Stimulated activated naive CD8-positive, alpha-beta T cell treated with anti-CD3 and anti-CD28 coated beads, Interleukin-15, amount 100 ng/mL, for 72 hours (primary cell): ENCODE data around the gene RWDD1.
"Not testable (repeated sequence)": the region's sequence is repeated elsewhere in the genome, so short reads cannot be mapped to it uniquely, and the experiment has no call there.

ENCODE experiments used
- ATAC-seq: fragments of 150-1000 bp; cut with Tn5 transposase; 2 replicates; pipeline ENCODE4 v1.10.0; 2021; ENCODE audit warnings: mild to moderate bottlenecking, moderate library complexity
- DNase-seq, 2 donors: peaks; one replicate each; pipeline ENCODE4 v3.0.0; 2021 to 2022
- H3K27ac Mint-ChIP-seq, 2 donors: one replicate each; pipeline ENCODE4 v1.8.0; 2022; ENCODE audit warnings: mild to moderate bottlenecking in 2 of 2, mixed read lengths in 2 of 2, moderate library complexity in 2 of 2
- H3K27me3 Mint-ChIP-seq: one replicate; pipeline ENCODE4 v1.8.0; 2022; ENCODE audit warnings: mixed read lengths
- H3K4me1 Mint-ChIP-seq: one replicate; pipeline ENCODE4 v1.8.0; 2022; ENCODE audit warnings: mild to moderate bottlenecking, mixed read lengths
- H3K4me3 Mint-ChIP-seq, 2 donors: one replicate each; pipeline ENCODE4 v1.8.0; 2022; ENCODE audit warnings: mild to moderate bottlenecking in 2 of 2, mixed read lengths in 2 of 2, moderate library complexity in 1 of 2
- H3K9me3 Mint-ChIP-seq, 2 donors: one replicate each; pipeline ENCODE4 v1.8.0; 2022; ENCODE audit warnings: mixed read lengths in 2 of 2

RWDD1 gene

GRCh38 chr6:116571683-116572000 lies 338 bp downstream of the RWDD1 start:
- ATAC-seq = no peak
- Mint-ChIP-seq H3K4me3 (peak overlapping the region; percentile 97 to 100), H3K4me1 (peaks cover 50% of the 10 kb centered on the region), H3K9me3 (no peaks in the 10 kb centered on the region), H3K27me3 (no peaks in the 10 kb centered on the region), H3K27ac (peak overlapping the region; percentile 98 to 99)
- no peak for DNase-seq

- no peaks in the 10 kb centered on the region for H3K9me3 Mint-ChIP-seq
- ATAC-seq = no peak
- DNase-seq = peak in 1 of 2 donors; percentile 15
- peak overlapping the region; percentile 98 to 99 for H3K27ac Mint-ChIP-seq
- peaks cover 51% of the 10 kb centered on the region for H3K4me1 Mint-ChIP-seq
- no peaks in the 10 kb centered on the region for H3K27me3 Mint-ChIP-seq
- peak overlapping the region; percentile 97 to 100 for H3K4me3 Mint-ChIP-seq
Observed at GRCh38 chr6:116572162-116572561, 858 bp downstream of the RWDD1 start.

- Mint-ChIP-seq H3K27ac (no peak overlapping the region), H3K4me1 (peaks cover 43% of the 10 kb centered on the region), H3K27me3 (no peaks in the 10 kb centered on the region), H3K4me3 (no peak overlapping the region), H3K9me3 (no peaks in the 10 kb centered on the region)
- no peak for ATAC-seq
- DNase-seq = no peak
Observed at GRCh38 chr6:116575227-116575626, 3.9 kb downstream of the RWDD1 start.

GRCh38 chr6:116577486-116577885 lies 6.2 kb downstream of the RWDD1 start:
- Mint-ChIP-seq H3K4me1 (peaks cover 42% of the 10 kb centered on the region), H3K27me3 (no peaks in the 10 kb centered on the region), H3K4me3 (no peak overlapping the region), H3K27ac (peak overlapping the region in 1 of 2 donors; percentile 5), H3K9me3 (no peaks in the 10 kb centered on the region)
- ATAC-seq (no peak), DNase-seq (no peak)

GRCh38 chr6:116578335-116578734 lies 7.0 kb downstream of the RWDD1 start:
- Mint-ChIP-seq H3K9me3 (no peaks in the 10 kb centered on the region), H3K27ac (no peak overlapping the region), H3K4me1 (peaks cover 33% of the 10 kb centered on the region), H3K27me3 (no peaks in the 10 kb centered on the region), H3K4me3 (no peak overlapping the region)
- no peak for DNase-seq
- no peak for ATAC-seq

- H3K27me3 Mint-ChIP-seq = no peaks in the 10 kb centered on the region
- no peak overlapping the region for H3K4me3 Mint-ChIP-seq
- no peak for ATAC-seq
- no peak overlapping the region for H3K27ac Mint-ChIP-seq
- no peaks in the 10 kb centered on the region for H3K9me3 Mint-ChIP-seq
- peaks cover 25% of the 10 kb centered on the region for H3K4me1 Mint-ChIP-seq
- DNase-seq = no peak
Observed at GRCh38 chr6:116579143-116579542, 7.8 kb downstream of the RWDD1 start.

- DNase-seq (no peak), ATAC-seq (no peak)
- Mint-ChIP-seq H3K27ac (no peak overlapping the region), H3K4me1 (peaks cover 15% of the 10 kb centered on the region), H3K9me3 (no peaks in the 10 kb centered on the region), H3K4me3 (no peak overlapping the region), H3K27me3 (no peaks in the 10 kb centered on the region)
Observed at GRCh38 chr6:116580198-116580597, 8.9 kb downstream of the RWDD1 start.

GRCh38 chr6:116586276-116586675 lies 15.0 kb downstream of the RWDD1 start:
- Mint-ChIP-seq H3K27ac (no peak overlapping the region), H3K4me1 (no peaks in the 10 kb centered on the region), H3K9me3 (no peaks in the 10 kb centered on the region), H3K4me3 (no peak overlapping the region), H3K27me3 (no peaks in the 10 kb centered on the region)
- DNase-seq (no peak), ATAC-seq (no peak)

- no peaks in the 10 kb centered on the region for H3K9me3 Mint-ChIP-seq
- H3K4me3 Mint-ChIP-seq = no peak overlapping the region
- no peak for DNase-seq
- no peak overlapping the region for H3K27ac Mint-ChIP-seq
- no peaks in the 10 kb centered on the region for H3K4me1 Mint-ChIP-seq
- no peaks in the 10 kb centered on the region for H3K27me3 Mint-ChIP-seq
- ATAC-seq = no peak
Observed at GRCh38 chr6:116586738-116587137, 15.4 kb downstream of the RWDD1 start.

GRCh38 chr6:116595247-116595646 lies 23.9 kb downstream of the RWDD1 start:
- H3K27me3 Mint-ChIP-seq = no peaks in the 10 kb centered on the region
- ATAC-seq (no peak), DNase-seq (no peak)
- H3K27ac Mint-ChIP-seq = no peak overlapping the region
- no peaks in the 10 kb centered on the region for H3K9me3 Mint-ChIP-seq
- no peaks in the 10 kb centered on the region for H3K4me1 Mint-ChIP-seq
- H3K4me3 Mint-ChIP-seq = no peak overlapping the region

GRCh38 chr6:116596815-116597214 lies 25.5 kb downstream of the RWDD1 start:
- no peak overlapping the region for H3K27ac Mint-ChIP-seq
- no peak for ATAC-seq
- H3K4me1 Mint-ChIP-seq = no peaks in the 10 kb centered on the region
- no peak overlapping the region for H3K4me3 Mint-ChIP-seq
- DNase-seq = no peak
- no peaks in the 10 kb centered on the region for H3K27me3 Mint-ChIP-seq
- no peaks in the 10 kb centered on the region for H3K9me3 Mint-ChIP-seq

GRCh38 chr6:116603916-116604315 lies 32.6 kb downstream of the RWDD1 start:
- H3K27me3 Mint-ChIP-seq, DNase-seq, H3K4me1 Mint-ChIP-seq, H3K27ac Mint-ChIP-seq, ATAC-seq, H3K4me3 Mint-ChIP-seq: not testable (repeated sequence)
- H3K9me3 Mint-ChIP-seq = peaks cover 22 to 27% of the 10 kb centered on the region in 2 donors

- not testable (repeated sequence) for H3K4me3 Mint-ChIP-seq, H3K4me1 Mint-ChIP-seq, ATAC-seq, DNase-seq, H3K27me3 Mint-ChIP-seq, H3K27ac Mint-ChIP-seq
- H3K9me3 Mint-ChIP-seq = peaks cover 22 to 27% of the 10 kb centered on the region in 2 donors
Observed at GRCh38 chr6:116604868-116605267, 33.6 kb downstream of the RWDD1 start.

GRCh38 chr6:116605935-116606334 lies 34.6 kb downstream of the RWDD1 start:
- Mint-ChIP-seq H3K4me1 (no peaks in the 10 kb centered on the region), H3K4me3 (no peak overlapping the region), H3K27ac (no peak overlapping the region), H3K9me3 (peaks cover 22 to 27% of the 10 kb centered on the region in 2 donors), H3K27me3 (peaks cover 11% of the 10 kb centered on the region)
- DNase-seq (no peak), ATAC-seq (no peak)

GRCh38 chr6:116611056-116611455 lies 39.8 kb downstream of the RWDD1 start:
- no peak overlapping the region for H3K4me3 Mint-ChIP-seq
- DNase-seq = no peak
- no peak for ATAC-seq
- peaks cover 41% of the 10 kb centered on the region for H3K27me3 Mint-ChIP-seq
- H3K9me3 Mint-ChIP-seq = peaks cover 0 to 12% of the 10 kb centered on the region in 2 donors
- no peak overlapping the region for H3K27ac Mint-ChIP-seq
- peaks cover 4% of the 10 kb centered on the region for H3K4me1 Mint-ChIP-seq

GRCh38 chr6:116615937-116616736 lies 44.8 kb downstream of the RWDD1 start, which contains the start of gene RSPH4A:
RSPH4A (plus strand) TSS chr6:116616479; CDS start chr6:116616624, 145 bp downstream.
- peak within 1 kb of the TSS; percentile 83 to 94 for H3K4me3 Mint-ChIP-seq
- H3K9me3 Mint-ChIP-seq = no peaks in the 10 kb centered on the region
- peaks cover 17% of the 10 kb centered on the region for H3K4me1 Mint-ChIP-seq
- peak; percentile 96 for ATAC-seq
- H3K27ac Mint-ChIP-seq = peak within 1 kb of the TSS in 1 of 2 donors; percentile 93
- peak; percentile 51 to 72 for DNase-seq
- H3K27me3 Mint-ChIP-seq = peaks cover 42% of the 10 kb centered on the region

- Mint-ChIP-seq H3K4me3 (peak overlapping the region; percentile 83 to 94), H3K9me3 (no peaks in the 10 kb centered on the region), H3K4me1 (peaks cover 17% of the 10 kb centered on the region), H3K27me3 (peaks cover 37% of the 10 kb centered on the region), H3K27ac (peak overlapping the region in 1 of 2 donors; percentile 93)
- DNase-seq (peak; percentile 14 to 18), ATAC-seq (peak; percentile 70)
Observed at GRCh38 chr6:116616737-116617053, 45.4 kb downstream of the RWDD1 start.
